ENCODE results near the gene HMGN4.
"Not testable (repeated sequence)": the region's sequence is repeated elsewhere in the genome, so short reads cannot be mapped to it uniquely, and the experiment has no call there.

HMGN4 gene

DNA sequence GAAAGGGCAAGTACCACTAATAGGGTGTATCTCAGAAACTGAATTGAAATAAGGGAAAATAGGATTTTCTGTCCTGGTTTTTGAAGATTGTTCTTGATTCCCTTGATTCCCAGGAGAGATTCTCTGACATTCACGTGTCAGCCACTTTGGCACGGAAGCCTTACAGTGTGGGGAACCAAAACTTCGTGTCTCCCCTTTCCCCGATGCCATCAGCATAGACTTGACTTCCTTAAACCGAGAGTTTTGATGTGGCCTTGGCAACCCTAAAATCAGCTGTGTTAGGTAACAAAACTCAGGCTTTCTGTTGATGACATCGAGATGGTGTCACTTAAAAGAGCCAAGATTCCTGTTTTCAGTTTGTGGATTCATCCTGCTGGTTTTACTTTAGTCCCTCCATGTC, 7.5 kb downstream of the HMGN4 start:
- FAIRE-seq (peak; percentile 9), DNase-seq (ENCODE audit: extremely low spot score, insufficient read length, low read depth) (no peak)

DNA sequence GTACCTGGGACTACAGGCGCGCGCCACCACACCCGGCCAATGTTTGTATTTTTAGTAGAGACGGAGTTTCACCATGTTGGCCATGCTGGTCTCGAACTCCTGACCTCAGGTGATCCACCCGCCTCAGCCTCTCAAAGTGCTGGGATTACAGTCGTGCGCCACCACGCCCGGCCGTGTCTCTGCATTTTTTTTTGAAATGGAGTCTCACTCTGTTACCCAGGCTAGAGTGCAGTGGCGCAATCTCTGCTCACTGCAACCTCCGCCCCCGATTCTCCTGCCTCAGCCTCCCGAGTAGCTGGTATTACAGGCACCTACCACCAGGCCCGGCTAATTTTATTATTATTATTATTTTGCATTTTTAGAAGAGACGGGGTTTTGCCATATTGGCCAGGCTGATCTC, 9.2 kb downstream of the HMGN4 start:
- not testable (repeated sequence) for FAIRE-seq; DNase-seq (ENCODE audit: extremely low spot score, insufficient read length, low read depth)

DNA sequence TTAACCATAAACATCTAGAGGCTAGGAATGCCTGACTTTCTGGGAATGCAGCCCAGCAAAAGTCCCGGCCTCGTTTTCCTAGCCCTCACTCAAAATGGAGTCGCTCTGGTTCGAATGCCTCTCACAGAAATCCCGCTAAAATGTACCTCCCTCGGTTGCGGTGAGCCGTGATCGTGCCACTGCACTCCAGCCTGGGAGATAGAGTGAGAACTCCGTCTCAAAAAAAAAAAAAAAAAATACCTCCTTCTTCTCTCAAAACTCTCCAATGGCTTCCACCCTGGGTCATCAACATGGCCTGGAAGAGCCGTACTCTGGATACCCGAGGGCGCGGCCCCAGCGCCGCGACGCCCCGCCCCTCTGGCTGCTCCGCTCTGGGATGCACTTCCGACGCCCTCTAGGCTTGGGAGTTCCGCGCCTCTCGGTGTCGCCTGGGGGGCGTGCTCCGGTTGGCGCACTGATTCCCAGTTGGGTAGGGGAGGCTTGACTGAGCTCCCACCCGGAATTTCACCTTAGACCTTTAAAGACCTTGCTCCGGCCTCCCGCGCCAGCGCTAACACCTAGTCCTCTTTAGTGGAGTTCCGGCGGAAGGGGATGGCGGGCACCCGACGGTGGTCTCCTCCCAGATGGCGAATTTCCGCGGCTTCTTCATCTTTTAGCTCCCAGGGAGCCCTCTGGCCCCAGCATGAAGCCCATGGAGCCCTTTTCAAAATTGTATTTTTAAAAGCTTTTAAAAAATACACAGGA, 12.3 kb downstream of the HMGN4 start:
- DNase-seq (ENCODE audit: extremely low spot score, insufficient read length, low read depth) (no peak), FAIRE-seq (peak; percentile 50)

DNA sequence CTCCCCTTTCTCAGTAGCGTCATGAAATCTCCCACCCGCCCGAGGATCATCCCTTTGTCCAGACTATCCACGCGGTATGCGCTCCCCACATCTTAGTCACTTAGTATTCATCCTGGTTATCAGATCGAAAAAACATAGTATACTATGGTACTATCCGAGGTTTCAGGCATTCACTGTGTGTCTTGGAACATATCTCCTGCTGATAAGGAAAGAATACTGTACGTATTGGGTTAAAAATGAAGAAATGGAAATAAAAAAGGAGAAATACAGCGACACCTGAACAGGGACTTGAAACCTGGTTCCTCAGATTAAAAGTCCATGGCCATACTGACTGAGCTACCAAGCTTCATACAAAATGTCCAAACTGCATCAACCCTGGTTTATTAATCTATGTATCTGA, 14.0 kb downstream of the HMGN4 start:
- FAIRE-seq: no peak
- DNase-seq (ENCODE audit: extremely low spot score, insufficient read length, low read depth): no peak

DNA sequence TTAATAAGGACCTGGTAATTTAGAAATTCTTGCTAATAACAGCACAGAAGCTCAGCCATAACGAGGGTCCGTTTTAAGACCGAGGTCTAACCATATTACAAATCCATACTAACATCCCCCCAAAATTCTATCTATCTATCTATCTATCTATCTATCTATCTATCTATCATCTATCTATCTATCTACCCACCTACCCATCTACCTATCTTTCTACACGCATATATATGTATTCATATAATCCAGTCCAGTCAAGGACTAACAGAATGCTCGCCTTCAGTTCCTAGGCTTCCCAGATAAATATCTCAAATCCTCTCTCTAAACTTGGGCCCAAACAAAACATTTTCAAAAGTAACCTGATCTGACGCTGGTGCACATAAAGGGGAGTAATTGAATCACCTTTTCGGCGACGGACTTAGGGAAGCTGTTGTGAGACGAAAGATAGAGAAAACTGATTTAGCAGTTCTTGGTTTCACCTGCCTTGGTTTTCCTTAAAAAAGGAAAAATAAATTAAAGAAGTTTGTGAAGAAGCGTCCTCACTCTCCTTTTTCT, 14.5 kb downstream of the HMGN4 start:
- FAIRE-seq (no peak), DNase-seq (ENCODE audit: extremely low spot score, insufficient read length, low read depth) (no peak)

GRCh38 chr6:26553264-26553634, 15.1 kb downstream of the HMGN4 start:
- peak; percentile 73 for FAIRE-seq
- no peak for DNase-seq (ENCODE audit: extremely low spot score, insufficient read length, low read depth)

DNA sequence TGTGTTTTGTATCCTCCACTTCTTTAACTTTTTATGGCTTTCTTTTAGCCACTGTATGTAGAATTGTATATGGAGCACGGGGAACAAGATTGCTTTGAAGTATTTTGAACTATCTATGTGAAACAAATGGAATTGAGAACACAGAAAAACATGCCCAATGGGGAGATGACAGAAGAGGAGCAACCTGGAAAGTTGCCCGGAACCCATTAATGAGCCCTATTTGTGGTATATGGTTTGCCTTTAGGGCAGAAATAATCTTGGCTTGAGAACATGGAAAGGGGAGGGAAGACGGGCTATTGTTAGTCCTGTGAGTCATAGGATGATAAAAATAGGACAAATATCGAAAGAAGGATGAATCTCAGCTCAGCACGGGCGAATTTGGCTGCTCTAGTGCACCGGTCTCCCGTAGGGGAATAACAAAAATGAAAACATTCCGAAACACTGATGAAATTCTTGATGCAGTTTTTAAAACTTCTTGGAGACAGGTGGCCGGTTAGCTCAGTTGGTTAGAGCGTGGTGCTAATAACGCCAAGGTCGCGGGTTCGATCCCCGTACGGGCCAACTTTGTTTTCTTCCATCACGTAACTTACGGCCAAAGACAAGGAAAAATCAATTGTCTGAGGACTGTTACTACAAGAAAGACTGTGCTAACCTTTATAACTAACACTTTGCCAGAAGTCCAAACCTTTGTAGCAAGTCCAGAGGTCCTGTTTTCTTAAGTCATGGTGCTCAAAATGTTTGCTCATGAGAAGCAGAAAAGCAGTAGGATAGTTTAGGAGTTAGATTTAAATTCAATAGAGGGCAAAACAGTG, 15.7 kb downstream of the HMGN4 start:
- FAIRE-seq: peak; percentile 81
- DNase-seq (ENCODE audit: extremely low spot score, insufficient read length, low read depth): no peak

DNA sequence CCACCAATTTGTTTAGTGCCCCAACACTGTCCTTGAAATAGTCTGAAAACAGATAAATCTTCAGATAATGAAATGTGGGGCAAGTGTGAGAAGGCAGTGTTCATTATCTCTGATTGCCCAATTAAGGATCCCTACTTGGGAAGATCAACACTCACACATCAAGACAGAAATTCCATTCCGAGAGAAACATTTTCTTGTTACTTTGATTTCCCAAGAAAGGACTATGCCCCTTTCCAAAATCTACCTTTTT, 16.2 kb downstream of the HMGN4 start:
- no peak for FAIRE-seq
- DNase-seq (ENCODE audit: extremely low spot score, insufficient read length, low read depth): no peak

DNA sequence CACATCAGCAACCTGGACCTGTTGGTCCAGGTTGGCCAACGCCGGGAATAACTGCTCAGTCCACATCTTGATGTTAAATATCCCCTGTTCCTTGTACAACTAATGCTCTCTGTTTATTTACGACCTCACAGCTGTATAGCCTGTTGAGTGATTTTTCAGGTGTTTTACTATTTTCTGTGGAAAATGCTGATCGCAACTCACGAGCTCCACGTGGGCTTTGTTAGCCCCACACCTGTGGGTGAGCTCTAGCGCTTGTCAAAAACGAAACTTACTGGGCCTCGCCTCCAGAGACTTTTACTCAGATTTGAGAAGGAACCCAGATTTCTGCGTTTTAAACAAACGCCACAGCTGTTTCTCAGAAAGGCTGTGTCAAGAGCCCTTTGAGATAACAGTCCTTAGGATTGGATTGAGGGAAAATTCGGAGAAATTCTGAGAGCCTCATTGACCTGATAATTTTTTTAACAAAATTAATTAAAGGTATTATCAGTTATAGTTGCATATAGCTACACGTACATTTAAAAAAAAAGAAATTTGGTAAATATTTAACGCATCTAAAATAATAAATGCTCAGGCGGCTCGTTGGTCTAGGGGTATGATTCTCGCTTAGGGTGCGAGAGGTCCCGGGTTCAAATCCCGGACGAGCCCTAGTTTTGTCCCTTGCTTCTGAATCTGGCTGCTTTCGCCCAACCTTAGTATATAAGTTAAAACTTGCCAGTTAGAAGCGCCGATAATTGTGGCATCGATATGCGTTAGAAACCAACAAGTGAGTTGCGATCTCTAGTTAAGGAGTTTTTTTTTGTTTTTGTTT, 16.7 kb downstream of the HMGN4 start:
- peak; percentile 41 for FAIRE-seq
- DNase-seq (ENCODE audit: extremely low spot score, insufficient read length, low read depth): no peak

- FAIRE-seq: peak; percentile 24
Observed at GRCh38 chr6:26555505-26556262, 17.5 kb downstream of the HMGN4 start.

DNA sequence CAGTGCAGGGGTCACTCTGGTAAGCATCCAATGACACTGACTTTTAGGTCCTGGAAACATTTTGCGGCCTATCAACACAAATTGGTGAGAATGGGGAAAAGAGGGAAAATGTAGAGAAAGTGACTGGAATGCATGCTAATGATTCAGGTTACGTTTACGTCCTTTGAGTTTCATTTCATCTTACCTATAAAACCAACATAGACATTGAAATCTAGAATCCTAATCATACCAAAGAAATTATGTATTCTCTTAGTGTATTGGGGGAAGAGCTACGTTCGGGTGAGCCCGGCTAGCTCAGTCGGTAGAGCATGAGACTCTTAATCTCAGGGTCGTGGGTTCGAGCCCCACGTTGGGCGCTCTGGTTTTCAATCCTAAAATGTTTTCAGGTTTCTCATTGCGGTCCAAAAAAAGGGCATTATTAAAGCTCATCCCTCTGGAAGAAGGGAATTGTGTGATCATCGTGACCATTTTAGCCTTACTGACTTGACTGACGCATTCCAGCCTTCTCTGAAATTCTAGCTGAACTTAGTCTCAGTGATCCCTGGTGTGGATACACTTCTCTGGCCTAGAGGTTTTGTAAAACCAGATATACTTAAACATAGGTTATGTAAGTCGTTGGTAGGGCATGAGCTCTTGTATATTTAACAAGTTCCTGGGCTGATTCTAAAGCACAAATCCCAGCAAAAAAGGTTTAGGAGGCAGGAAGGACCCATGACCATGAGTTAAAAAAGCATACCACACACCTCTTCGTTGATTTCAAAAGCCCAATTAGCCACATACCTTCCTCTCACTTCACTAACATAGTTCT, 18.3 kb downstream of the HMGN4 start:
- FAIRE-seq (no peak), DNase-seq (ENCODE audit: extremely low spot score, insufficient read length, low read depth) (no peak)

More at GRCh38 chr6:26555505-26556262, 17.5 kb downstream of the HMGN4 start:
- DNase-seq (ENCODE audit: extremely low spot score, insufficient read length, low read depth): no peak

- FAIRE-seq (peak; percentile 95), DNase-seq (ENCODE audit: extremely low spot score, insufficient read length, low read depth) (no peak)
Observed at GRCh38 chr6:26561533-26562466, 23.6 kb downstream of the HMGN4 start.

DNA sequence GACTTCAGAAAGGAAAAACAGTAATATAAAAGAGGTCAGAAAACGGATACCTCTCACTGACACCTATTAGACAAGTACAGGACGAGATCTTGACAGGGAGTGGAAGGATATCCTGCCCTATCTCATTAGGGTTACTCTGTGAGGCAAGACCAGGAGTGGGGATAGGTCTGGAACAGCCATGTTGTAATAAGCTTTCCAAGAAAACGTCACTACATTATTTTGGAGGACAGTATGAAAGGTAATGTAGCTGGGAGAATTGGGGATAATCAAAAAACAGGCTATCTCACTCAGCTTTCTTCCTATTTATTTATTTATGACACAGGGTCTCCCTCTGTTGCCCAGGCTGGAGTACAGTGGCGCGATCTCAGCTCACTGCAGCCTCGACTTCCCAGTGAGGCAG, 25.3 kb downstream of the HMGN4 start:
- DNase-seq (ENCODE audit: extremely low spot score, insufficient read length, low read depth): no peak
- FAIRE-seq: no peak

GRCh38 chr6:26568601-26569432, 30.7 kb downstream of the HMGN4 start:
- peak; percentile 65 for DNase-seq (ENCODE audit: extremely low spot score, insufficient read length, low read depth)
- FAIRE-seq: peak; percentile 87

DNA sequence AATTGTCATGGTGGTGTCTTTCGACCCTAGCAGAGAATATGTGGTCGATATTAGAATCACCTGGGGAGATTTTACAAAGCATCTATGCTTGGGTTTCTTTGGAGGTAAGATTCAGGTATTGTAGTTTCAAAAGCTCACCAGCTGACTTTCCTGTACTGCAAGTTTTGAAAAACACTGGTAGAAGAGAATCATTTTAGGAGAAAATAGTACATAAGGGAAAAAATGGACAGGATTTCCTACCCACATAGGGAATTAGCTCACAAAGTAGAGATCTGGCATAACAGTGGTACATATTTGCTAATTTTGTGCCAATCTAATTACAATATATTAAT, 31.2 kb downstream of the HMGN4 start:
- DNase-seq (ENCODE audit: extremely low spot score, insufficient read length, low read depth): no peak
- peak; percentile 5 for FAIRE-seq

- DNase-seq (ENCODE audit: extremely low spot score, insufficient read length, low read depth) (no peak), FAIRE-seq (no peak)
Observed at GRCh38 chr6:26570027-26570809, 32.1 kb downstream of the HMGN4 start.

Measured in GM18507 (cell line).